Pulmonary artery endothelial cell (primary cell): ENCODE results near the gene THRA. TPM values are rescaled to one million over a fixed set of nuclear protein-coding genes. Genes with fewer than 3 reads are reported as not detected.

ENCODE experiments used
- DNase-seq: peaks from one replicate; pipeline ENCODE4 v3.0.0-alpha.2; 2011; ENCODE audit warnings: low read depth, low spot score
- total RNA-seq: library from RNA; depleted of rRNA; stranded (reverse); fragments of >200 nt; gene quantifications from 2 replicates; pipeline ENCODE4 v1.2.3, GENCODE V29; 2014

The THRA gene
- total RNA-seq, result 14.2 and 26.4 TPM in 2 replicates

GRCh38 chr17:40062329-40063186 is at the start of gene THRA:
Gene THRA, plus strand, starts transcription at chr17:40062965. Its CDS starts 11,524 bp downstream, at chr17:40074489.
- DNase-seq, result no peak

GRCh38 chr17:40014375-40014980 is 48.3 kb upstream of the THRA start:
- DNase-seq, result no peak

GRCh38 chr17:40015005-40015997 is 47.5 kb upstream of the THRA start, which contains the start of gene CSF3:
Gene CSF3, plus strand, starts transcription at chr17:40015440. Its CDS starts 35 bp downstream, at chr17:40015475.
- DNase-seq, result no peak

GRCh38 chr17:40015998-40016985 is 46.5 kb upstream of the THRA start:
- no peak for DNase-seq

GRCh38 chr17:40017422-40018080 is 45.2 kb upstream of the THRA start:
- DNase-seq, result no peak

- no peak for DNase-seq
These were observed 44.3 kb upstream of the THRA start for GRCh38 chr17:40018211-40019121.

GRCh38 chr17:40019140-40019991 is 43.4 kb upstream of the THRA start:
- DNase-seq, result peak; percentile 77

GRCh38 chr17:40020146-40020545 is 42.6 kb upstream of the THRA start:
- DNase-seq, result no peak

GRCh38 chr17:40021451-40021971 is 41.3 kb upstream of the THRA start:
- DNase-seq, result peak; percentile 66

GRCh38 chr17:40022497-40022896 is 40.3 kb upstream of the THRA start:
- no peak for DNase-seq

GRCh38 chr17:40022961-40023541 is 39.7 kb upstream of the THRA start:
- DNase-seq, result no peak

GRCh38 chr17:40023590-40024292 is 39.0 kb upstream of the THRA start:
- DNase-seq, result peak; percentile 71

- no peak for DNase-seq
These were observed 37.9 kb upstream of the THRA start for GRCh38 chr17:40024901-40025300.

GRCh38 chr17:40025559-40025958 is 37.2 kb upstream of the THRA start:
- DNase-seq, result no peak

- peak; percentile 57 for DNase-seq
These were observed 36.6 kb upstream of the THRA start for GRCh38 chr17:40025991-40026815.
